GM12892 (cell line): ENCODE data around the gene FAHD1.

Experiments
- POLR2A ChIP-seq: IDR thresholded peaks from 2 replicates; pipeline ENCODE4 v1.6.1; 2011; ENCODE audit warnings: low read depth, low read length, control low read depth
- POLR2AphosphoS5 ChIP-seq: IDR thresholded peaks from 2 replicates; pipeline ENCODE4 v1.6.1; 2011; ENCODE audit warnings: low read depth, low read length, control low read depth

- TF ChIP-seq POLR2AphosphoS5 = no peak
- no peak for TF ChIP-seq POLR2A
Observed at GRCh38 chr16:1817276-1817589, 9.8 kb upstream of the FAHD1 start.
